Suprapubic skin (tissue), 4 donors: ENCODE results near the gene EHMT2.

Experiments
- EP300 ChIP-seq: sonication (generic); formaldehyde crosslinking; IDR thresholded peaks from one replicate; pipeline ENCODE4 v1.6.1; 2017; ENCODE audit warnings: antibody characterized with exemption
- POLR2A ChIP-seq, 2 donors: fragments of 450-650 bp; IDR thresholded peaks; one replicate each; pipeline ENCODE4 v1.6.1; 2017; ENCODE audit warnings: antibody characterized with exemption in 2 of 2, mild to moderate bottlenecking in 2 of 2, moderate library complexity in 2 of 2
- POLR2AphosphoS5 ChIP-seq, 3 donors: sonication (generic); formaldehyde crosslinking; IDR thresholded peaks; one replicate each; pipeline ENCODE4 v1.6.1; 2017; ENCODE audit warnings: antibody characterized with exemption in 3 of 3
- TF ChIP-seq, protein P1 (sequence below), 2 donors: fragments of 200-600 bp in 1 of 2; fragments of 450-650 bp in 1 of 2; sonication (generic) in 1 of 2; IDR thresholded peaks; one replicate each; pipeline ENCODE4 v1.5.1; 2016 to 2019; ENCODE audit warnings: antibody characterized with exemption in 2 of 2, mild to moderate bottlenecking in 1 of 2, moderate library complexity in 1 of 2

- TF ChIP-seq POLR2AphosphoS5 (IDR thresholded peaks at IDR 0.05): no peak
- TF ChIP-seq, protein P1, sequence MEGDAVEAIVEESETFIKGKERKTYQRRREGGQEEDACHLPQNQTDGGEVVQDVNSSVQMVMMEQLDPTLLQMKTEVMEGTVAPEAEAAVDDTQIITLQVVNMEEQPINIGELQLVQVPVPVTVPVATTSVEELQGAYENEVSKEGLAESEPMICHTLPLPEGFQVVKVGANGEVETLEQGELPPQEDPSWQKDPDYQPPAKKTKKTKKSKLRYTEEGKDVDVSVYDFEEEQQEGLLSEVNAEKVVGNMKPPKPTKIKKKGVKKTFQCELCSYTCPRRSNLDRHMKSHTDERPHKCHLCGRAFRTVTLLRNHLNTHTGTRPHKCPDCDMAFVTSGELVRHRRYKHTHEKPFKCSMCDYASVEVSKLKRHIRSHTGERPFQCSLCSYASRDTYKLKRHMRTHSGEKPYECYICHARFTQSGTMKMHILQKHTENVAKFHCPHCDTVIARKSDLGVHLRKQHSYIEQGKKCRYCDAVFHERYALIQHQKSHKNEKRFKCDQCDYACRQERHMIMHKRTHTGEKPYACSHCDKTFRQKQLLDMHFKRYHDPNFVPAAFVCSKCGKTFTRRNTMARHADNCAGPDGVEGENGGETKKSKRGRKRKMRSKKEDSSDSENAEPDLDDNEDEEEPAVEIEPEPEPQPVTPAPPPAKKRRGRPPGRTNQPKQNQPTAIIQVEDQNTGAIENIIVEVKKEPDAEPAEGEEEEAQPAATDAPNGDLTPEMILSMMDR (IDR thresholded peaks at IDR 0.05): no peak
- no peak for TF ChIP-seq POLR2A (IDR thresholded peaks at IDR 0.05)
- no peak for TF ChIP-seq EP300
Measured at GRCh38 chr6:31945154-31945506, 47.6 kb upstream of the EHMT2 start.
